K562 (cell line): ENCODE results near the gene CDKN2AIPNL. TPM values are rescaled to one million over a fixed set of nuclear protein-coding genes. Genes with fewer than 3 reads are reported as not detected.

Experiments used
- ADNP ChIP-seq: fragments of 200-800 bp; sonication (Bioruptor generic); IDR thresholded peaks from 2 replicates; pipeline ENCODE4 v1.6.1; 2016; ENCODE audit warnings: missing genetic modification characterization, missing compliant biosample characterization
- BRD4 ChIP-seq: fragments of 200-600 bp; sonication (generic); IDR thresholded peaks from 2 replicates; pipeline ENCODE4 v1.6.1; 2017; ENCODE audit warnings: inconsistent platforms
- CBX8 ChIP-seq: fragments of 200-600 bp; sonication (generic); IDR thresholded peaks from 2 replicates; pipeline ENCODE4 v1.6.1; 2012; ENCODE audit warnings: borderline replicate concordance, mixed run types, low read depth, mild to moderate bottlenecking, moderate library complexity, mixed read lengths, low read length, control low read depth, inconsistent platforms; ENCODE audit not compliant: poor library complexity, severe bottlenecking; ENCODE audit errors: extremely low read depth
- ETV1 ChIP-seq: fragments of 450-650 bp; conservative IDR thresholded peaks from 2 replicates; pipeline ENCODE4 v1.6.1; 2016; ENCODE audit warnings: missing genetic modification characterization, control low read depth, low read depth, missing compliant biosample characterization
- FOXJ2 ChIP-seq: fragments of 200-800 bp; sonication (Bioruptor generic); IDR thresholded peaks from 2 replicates; pipeline ENCODE4 v1.6.1; 2016; ENCODE audit warnings: missing genetic modification characterization, missing compliant biosample characterization
- KLF10 ChIP-seq: fragments of 250-450 bp; sonication (Bioruptor Pico); IDR thresholded peaks from 2 replicates; pipeline ENCODE4 v1.6.1; 2021; ENCODE audit warnings: matching md5 sums
- MAFK ChIP-seq: IDR thresholded peaks from 2 replicates; pipeline ENCODE4 v1.6.1; 2011; ENCODE audit warnings: low read length, improper control_type of control experiment
- SMC3 ChIP-seq: conservative IDR thresholded peaks from 2 replicates; pipeline ENCODE4 v1.6.1; 2011; ENCODE audit warnings: low read depth, low read length, improper control_type of control experiment; ENCODE audit not compliant: insufficient read depth
- SREBF2 ChIP-seq: sonication (generic); formaldehyde crosslinking; IDR thresholded peaks from 2 replicates; pipeline ENCODE4 v1.4.0; 2020; ENCODE audit warnings: mild to moderate bottlenecking, missing genetic modification reagents
- U2AF2 ChIP-seq: fragments of 200-400 bp; formaldehyde crosslinking; optimal IDR thresholded peaks from 2 replicates; pipeline ENCODE3; 2017; ENCODE audit warnings: low read depth, mild to moderate bottlenecking, low read length
- ZNF3 ChIP-seq: fragments of 250-450 bp; sonication (Bioruptor Pico); IDR thresholded peaks from 2 replicates; pipeline ENCODE4 v1.5.0; 2021; ENCODE audit warnings: mild to moderate bottlenecking, moderate library complexity
- ZNF589 ChIP-seq: fragments of 200-800 bp; sonication (Bioruptor generic); IDR thresholded peaks from 2 replicates; pipeline ENCODE4 v1.6.1; 2016; ENCODE audit warnings: low read depth, missing genetic modification characterization, missing compliant biosample characterization
- polyA plus RNA-seq, 8 experiments: library from polyadenylated mRNA; depleted of rRNA in 4 of 8; stranded (reverse) in 5 of 8; unstranded in 3 of 8; fragments of >200 nt; fragmentation: Nextera tagmentation in 2 of 8; fragmentation: Illumina TruSeq in 1 of 8; extraction: Ambion mirVana in 2 of 8; extraction: Trizol in 1 of 8; gene quantifications; 2 replicates each; pipeline versions ENCODE4 v1.2.1 to v1.2.3, GENCODE V29; 2011 to 2014; ENCODE audit warnings: inconsistent platforms in 1 of 8, missing spikeins in 1 of 8
- total RNA-seq, 7 experiments: library from RNA; depleted of rRNA in 6 of 7; stranded (reverse); fragments of >200 nt in 6 of 7; fragmentation: Illumina TruSeq in 2 of 7; extraction: Trizol in 2 of 7; gene quantifications; 2 replicates each; pipeline versions ENCODE4 v1.2.1 to v1.2.3, GENCODE V29; 2011 to 2021; ENCODE audit warnings: low replicate concordance in 1 of 7
- TF ChIP-seq, protein P1 (sequence below): sonication (generic); formaldehyde crosslinking; IDR thresholded peaks from 2 replicates; pipeline ENCODE4 v1.8.0; 2022; ENCODE audit warnings: mild to moderate bottlenecking, missing genetic modification reagents
- TF ChIP-seq, protein P2 (sequence below): fragments of 450-650 bp; IDR thresholded peaks from 2 replicates; pipeline ENCODE4 v1.7.0; 2016; ENCODE audit warnings: borderline replicate concordance
- TF ChIP-seq, protein P3 (sequence below): fragments of 450-650 bp; IDR thresholded peaks from 2 replicates; pipeline ENCODE4 v1.6.1; 2016; ENCODE audit warnings: antibody characterized with exemption
- TF ChIP-seq, protein P4 (sequence below), 2 experiments: fragments of 250-450 bp in 1 of 2; fragments of 450-650 bp in 1 of 2; sonication (Bioruptor Pico) in 1 of 2; IDR thresholded peaks; 2 replicates each; pipeline versions ENCODE4 v1.6.1 to v1.8.0; 2016 to 2021; ENCODE audit warnings: mild to moderate bottlenecking in 2 of 2, moderate library complexity in 2 of 2, missing compliant biosample characterization in 1 of 2, missing genetic modification characterization in 1 of 2
- TF ChIP-seq, protein P5 (sequence below), 2 experiments: fragments of 450-650 bp; IDR thresholded peaks; 2 replicates each; pipeline ENCODE4 v1.6.1; 2018; ENCODE audit warnings: mild to moderate bottlenecking in 2 of 2, low read depth in 1 of 2; ENCODE audit not compliant: partially characterized antibody in 2 of 2

CDKN2AIPNL gene
- total and polyA plus RNA-seq, 9 of the 15 experiments (the other 6 are each of a cell fraction or from before 2014, with no cell fraction given), result 19.9 to 46.9 (median 42.2) TPM

DNA sequence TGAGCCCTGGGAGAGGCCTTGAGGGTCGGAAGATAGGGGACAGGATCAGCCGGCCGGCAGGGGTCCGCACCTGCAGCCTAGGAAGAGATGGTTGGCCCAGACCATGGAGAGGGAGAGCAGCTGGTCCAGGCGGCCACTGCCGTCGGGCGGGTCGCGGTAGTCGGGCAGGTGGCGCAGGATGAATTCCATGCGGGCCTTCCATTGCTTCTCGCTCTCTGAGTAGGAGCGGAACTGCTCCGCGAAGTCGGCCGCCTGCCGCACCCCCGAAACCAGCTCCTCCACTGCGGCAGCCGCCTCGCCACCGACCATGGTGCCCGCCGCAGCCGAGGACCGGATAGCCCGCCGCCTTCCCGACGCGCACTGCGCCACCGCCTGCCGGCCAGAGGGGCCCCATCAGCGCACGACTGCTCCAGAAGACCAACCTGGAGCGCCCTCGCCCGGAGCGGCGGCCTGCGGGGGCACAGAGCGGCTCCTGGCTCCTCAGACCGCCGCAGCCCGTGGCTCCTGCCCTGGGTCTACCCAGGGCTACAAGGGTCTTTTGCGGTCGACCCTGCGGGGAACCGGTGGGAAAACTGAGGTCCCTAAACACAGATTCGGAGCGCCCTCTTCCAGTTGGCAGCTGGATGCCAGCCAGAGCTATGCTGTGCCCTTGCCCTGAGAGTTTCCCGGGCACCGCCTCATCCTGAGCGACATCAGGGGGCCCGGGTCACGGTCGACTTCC is at the start of gene CDKN2AIPNL (continued):
- TF ChIP-seq U2AF2 (no peak), ETV1 (tag) (peak; percentile 77), BRD4 (no peak), KLF10 (CRISPR knock-in tag) (no peak), CBX8 (no peak), SMC3 (peak; percentile 60), ZNF3 (CRISPR knock-in tag) (no peak), MAFK (no peak), ADNP (tag) (no peak), ZNF589 (CRISPR knock-in tag) (peak; percentile 59; the same call in 1 of the 2 replicates), FOXJ2 (no peak), SREBF2 (CRISPR knock-in tag) (no peak)
- TF ChIP-seq, protein P1, sequence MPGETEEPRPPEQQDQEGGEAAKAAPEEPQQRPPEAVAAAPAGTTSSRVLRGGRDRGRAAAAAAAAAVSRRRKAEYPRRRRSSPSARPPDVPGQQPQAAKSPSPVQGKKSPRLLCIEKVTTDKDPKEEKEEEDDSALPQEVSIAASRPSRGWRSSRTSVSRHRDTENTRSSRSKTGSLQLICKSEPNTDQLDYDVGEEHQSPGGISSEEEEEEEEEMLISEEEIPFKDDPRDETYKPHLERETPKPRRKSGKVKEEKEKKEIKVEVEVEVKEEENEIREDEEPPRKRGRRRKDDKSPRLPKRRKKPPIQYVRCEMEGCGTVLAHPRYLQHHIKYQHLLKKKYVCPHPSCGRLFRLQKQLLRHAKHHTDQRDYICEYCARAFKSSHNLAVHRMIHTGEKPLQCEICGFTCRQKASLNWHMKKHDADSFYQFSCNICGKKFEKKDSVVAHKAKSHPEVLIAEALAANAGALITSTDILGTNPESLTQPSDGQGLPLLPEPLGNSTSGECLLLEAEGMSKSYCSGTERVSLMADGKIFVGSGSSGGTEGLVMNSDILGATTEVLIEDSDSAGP (CRISPR knock-in tag), result 0 out of 2 replicates have a peak, but pooled peaks have one; percentile 38
- TF ChIP-seq, protein P2, sequence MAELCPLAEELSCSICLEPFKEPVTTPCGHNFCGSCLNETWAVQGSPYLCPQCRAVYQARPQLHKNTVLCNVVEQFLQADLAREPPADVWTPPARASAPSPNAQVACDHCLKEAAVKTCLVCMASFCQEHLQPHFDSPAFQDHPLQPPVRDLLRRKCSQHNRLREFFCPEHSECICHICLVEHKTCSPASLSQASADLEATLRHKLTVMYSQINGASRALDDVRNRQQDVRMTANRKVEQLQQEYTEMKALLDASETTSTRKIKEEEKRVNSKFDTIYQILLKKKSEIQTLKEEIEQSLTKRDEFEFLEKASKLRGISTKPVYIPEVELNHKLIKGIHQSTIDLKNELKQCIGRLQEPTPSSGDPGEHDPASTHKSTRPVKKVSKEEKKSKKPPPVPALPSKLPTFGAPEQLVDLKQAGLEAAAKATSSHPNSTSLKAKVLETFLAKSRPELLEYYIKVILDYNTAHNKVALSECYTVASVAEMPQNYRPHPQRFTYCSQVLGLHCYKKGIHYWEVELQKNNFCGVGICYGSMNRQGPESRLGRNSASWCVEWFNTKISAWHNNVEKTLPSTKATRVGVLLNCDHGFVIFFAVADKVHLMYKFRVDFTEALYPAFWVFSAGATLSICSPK, result no peak
- TF ChIP-seq, protein P3, sequence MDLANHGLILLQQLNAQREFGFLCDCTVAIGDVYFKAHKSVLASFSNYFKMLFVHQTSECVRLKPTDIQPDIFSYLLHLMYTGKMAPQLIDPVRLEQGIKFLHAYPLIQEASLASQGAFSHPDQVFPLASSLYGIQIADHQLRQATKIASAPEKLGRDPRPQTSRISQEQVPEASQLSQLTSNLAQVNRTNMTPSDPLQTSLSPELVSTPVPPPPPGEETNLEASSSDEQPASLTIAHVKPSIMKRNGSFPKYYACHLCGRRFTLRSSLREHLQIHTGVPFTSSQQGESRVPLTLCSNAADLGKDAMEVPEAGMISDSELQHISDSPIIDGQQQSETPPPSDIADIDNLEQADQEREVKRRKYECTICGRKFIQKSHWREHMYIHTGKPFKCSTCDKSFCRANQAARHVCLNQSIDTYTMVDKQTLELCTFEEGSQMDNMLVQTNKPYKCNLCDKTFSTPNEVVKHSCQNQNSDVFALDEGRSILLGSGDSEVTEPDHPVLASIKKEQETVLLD, result no peak
- TF ChIP-seq, protein P4, sequence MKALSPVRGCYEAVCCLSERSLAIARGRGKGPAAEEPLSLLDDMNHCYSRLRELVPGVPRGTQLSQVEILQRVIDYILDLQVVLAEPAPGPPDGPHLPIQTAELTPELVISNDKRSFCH (CRISPR knock-in tag; IDR thresholded peaks at IDR 0.05), result no peak
- TF ChIP-seq, protein P4 (tag; IDR thresholded peaks at IDR 0.05), result peak; percentile 65; the same call in 1 of the 2 replicates
- TF ChIP-seq, protein P5, sequence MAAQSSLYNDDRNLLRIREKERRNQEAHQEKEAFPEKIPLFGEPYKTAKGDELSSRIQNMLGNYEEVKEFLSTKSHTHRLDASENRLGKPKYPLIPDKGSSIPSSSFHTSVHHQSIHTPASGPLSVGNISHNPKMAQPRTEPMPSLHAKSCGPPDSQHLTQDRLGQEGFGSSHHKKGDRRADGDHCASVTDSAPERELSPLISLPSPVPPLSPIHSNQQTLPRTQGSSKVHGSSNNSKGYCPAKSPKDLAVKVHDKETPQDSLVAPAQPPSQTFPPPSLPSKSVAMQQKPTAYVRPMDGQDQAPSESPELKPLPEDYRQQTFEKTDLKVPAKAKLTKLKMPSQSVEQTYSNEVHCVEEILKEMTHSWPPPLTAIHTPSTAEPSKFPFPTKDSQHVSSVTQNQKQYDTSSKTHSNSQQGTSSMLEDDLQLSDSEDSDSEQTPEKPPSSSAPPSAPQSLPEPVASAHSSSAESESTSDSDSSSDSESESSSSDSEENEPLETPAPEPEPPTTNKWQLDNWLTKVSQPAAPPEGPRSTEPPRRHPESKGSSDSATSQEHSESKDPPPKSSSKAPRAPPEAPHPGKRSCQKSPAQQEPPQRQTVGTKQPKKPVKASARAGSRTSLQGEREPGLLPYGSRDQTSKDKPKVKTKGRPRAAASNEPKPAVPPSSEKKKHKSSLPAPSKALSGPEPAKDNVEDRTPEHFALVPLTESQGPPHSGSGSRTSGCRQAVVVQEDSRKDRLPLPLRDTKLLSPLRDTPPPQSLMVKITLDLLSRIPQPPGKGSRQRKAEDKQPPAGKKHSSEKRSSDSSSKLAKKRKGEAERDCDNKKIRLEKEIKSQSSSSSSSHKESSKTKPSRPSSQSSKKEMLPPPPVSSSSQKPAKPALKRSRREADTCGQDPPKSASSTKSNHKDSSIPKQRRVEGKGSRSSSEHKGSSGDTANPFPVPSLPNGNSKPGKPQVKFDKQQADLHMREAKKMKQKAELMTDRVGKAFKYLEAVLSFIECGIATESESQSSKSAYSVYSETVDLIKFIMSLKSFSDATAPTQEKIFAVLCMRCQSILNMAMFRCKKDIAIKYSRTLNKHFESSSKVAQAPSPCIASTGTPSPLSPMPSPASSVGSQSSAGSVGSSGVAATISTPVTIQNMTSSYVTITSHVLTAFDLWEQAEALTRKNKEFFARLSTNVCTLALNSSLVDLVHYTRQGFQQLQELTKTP (IDR thresholded peaks at IDR 0.05; ENCODE audit: low read depth in 1 of 2, partially characterized antibody in 2 of 2), result no peak
